NT2/D1 (cell line): Measurements from ENCODE around the gene CD93.

Experiments
- SUZ12 ChIP-seq: IDR thresholded peaks from 2 replicates; pipeline ENCODE4 v1.6.1; 2011; ENCODE audit not compliant: insufficient read length, insufficient read depth; ENCODE audit errors: extremely low read depth
- YY1 ChIP-seq: IDR thresholded peaks from 2 replicates; pipeline ENCODE4 v1.6.1; 2011; ENCODE audit not compliant: insufficient read length, insufficient read depth
- ZNF274 ChIP-seq: IDR thresholded peaks from 2 replicates; pipeline ENCODE4 v1.6.1; 2011; ENCODE audit warnings: mild to moderate bottlenecking, low read depth, low read length

DNA sequence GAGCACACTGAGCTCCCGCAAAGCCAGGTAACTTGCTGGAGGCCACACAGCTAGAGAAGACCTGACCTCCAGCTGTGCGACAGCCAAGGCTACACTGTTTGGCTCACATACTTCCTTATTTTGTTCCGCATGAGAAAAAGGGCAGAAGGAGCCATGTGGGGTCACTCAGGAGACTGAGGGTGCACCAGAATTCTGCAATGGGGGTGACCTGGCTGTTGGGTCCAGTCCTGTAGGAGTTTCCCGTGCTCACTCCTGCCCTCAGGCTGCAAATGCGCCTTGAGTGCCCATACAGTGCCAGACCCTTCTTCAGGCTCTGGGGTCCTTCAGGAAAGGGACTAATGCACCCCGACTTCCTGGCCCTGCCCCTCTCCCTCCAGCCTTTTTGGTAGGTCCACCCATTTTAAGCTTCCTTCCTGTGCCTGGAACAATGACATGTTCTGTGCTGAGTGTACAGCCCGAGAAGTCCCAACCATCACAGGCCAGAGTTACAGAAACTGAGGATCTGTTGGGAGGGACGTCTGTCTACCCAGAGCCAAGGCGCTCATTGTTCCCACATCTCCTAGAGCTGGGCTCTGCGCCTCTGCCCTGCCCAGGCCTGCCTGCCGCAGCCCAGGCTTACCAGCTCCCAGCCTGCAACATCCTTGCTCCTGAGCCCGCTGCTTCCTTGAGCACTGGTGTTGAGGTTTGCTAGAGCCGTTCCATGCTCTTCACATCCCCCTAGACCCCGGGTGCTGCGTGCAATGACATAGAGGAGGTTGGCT, 33.5 kb upstream of the CD93 start:
- TF ChIP-seq ZNF274: no peak
- TF ChIP-seq SUZ12: no peak
- TF ChIP-seq YY1: no peak
